IMR-90 (cell line): ENCODE results near the gene NXPH4. TPM values are rescaled to one million over a fixed set of nuclear protein-coding genes. Genes with fewer than 3 reads are reported as not detected.

Source experiments
- ATAC-seq: fragments of 200-7000 bp; cut with Tn5 transposase; 2 replicates; pipeline ENCODE4 v1.9.1; 2020; ENCODE audit warnings: low read depth, mild to moderate bottlenecking, moderate library complexity
- BruUV-seq: library from RNA; stranded (reverse); fragments of 400-500 nt; replicated peaks from 2 replicates; lab custom pipeline; 2021; lab: Mats Ljungman, UMichigan
- CTCF ChIA-PET: fragments of 300-600 bp; formaldehyde crosslinking; extraction: SDS; loops from one replicate; lab custom pipeline; 2021; ENCODE audit warnings: antibody characterized with exemption; lab: Yijun Ruan, JAX
- POLR2A ChIA-PET: fragments of 300-600 bp; sonication (Branson Sonifier 250); formaldehyde crosslinking; loops from one replicate; lab custom pipeline; 2022; ENCODE audit warnings: antibody characterized with exemption; ENCODE audit not compliant: unreplicated experiment; lab: Charles Lee
- DNase-seq: peaks from one replicate; pipeline ENCODE4 v3.0.0; 2013
- H2AFZ ChIP-seq: replicated peaks from 2 replicates; pipeline ENCODE3; 2013; ENCODE audit warnings: low read length, mild to moderate bottlenecking; ENCODE audit not compliant: poor library complexity
- H2AK5ac ChIP-seq: 2 replicates; pipeline ENCODE4 v1.6.1; 2013; ENCODE audit warnings: low read depth, low read length, inconsistent platforms
- H2AK9ac ChIP-seq: replicated peaks from 2 replicates; pipeline ENCODE3; 2013; ENCODE audit warnings: mild to moderate bottlenecking, low read depth, low read length, moderate library complexity; ENCODE audit not compliant: poor library complexity
- H2BK120ac ChIP-seq: 2 replicates; pipeline ENCODE4 v1.6.1; 2013; ENCODE audit warnings: low read depth, low read length, inconsistent platforms
- H2BK15ac ChIP-seq: 3 replicates; pipeline ENCODE4 v1.6.1; 2013; ENCODE audit warnings: low read depth, low read length, inconsistent platforms
- H2BK20ac ChIP-seq: 2 replicates; pipeline ENCODE4 v1.6.1; 2013; ENCODE audit warnings: low read depth, mild to moderate bottlenecking, inconsistent platforms, low read length, moderate library complexity
- H2BK5ac ChIP-seq: 2 replicates; pipeline ENCODE4 v1.6.1; 2013; ENCODE audit warnings: mild to moderate bottlenecking, low read depth, low read length, inconsistent platforms; ENCODE audit not compliant: poor library complexity, severe bottlenecking
- H3K14ac ChIP-seq: replicated peaks from 2 replicates; pipeline ENCODE4 v1.6.1; 2013; ENCODE audit warnings: low read depth, low read length, inconsistent platforms
- H3K18ac ChIP-seq: 2 replicates; pipeline ENCODE4 v1.6.1; 2013; ENCODE audit warnings: low read depth, low read length, control low read depth
- H3K23ac ChIP-seq: 2 replicates; pipeline ENCODE4 v1.6.1; 2013; ENCODE audit warnings: low read depth, low read length, inconsistent platforms
- H3K27ac ChIP-seq: 2 replicates; pipeline ENCODE4 v1.5.1; 2013; ENCODE audit warnings: mild to moderate bottlenecking, control low read depth, low read length; ENCODE audit not compliant: insufficient read depth
- H3K27me3 ChIP-seq: 2 replicates; pipeline ENCODE4 v1.6.1; 2013; ENCODE audit warnings: low read length; ENCODE audit not compliant: control insufficient read depth, insufficient read depth
- H3K36me3 ChIP-seq: 2 replicates; pipeline ENCODE4 v1.6.1; 2013; ENCODE audit warnings: low read length, mixed read lengths; ENCODE audit not compliant: control insufficient read depth, insufficient read depth
- H3K4ac ChIP-seq: 2 replicates; pipeline ENCODE4 v1.6.1; 2013; ENCODE audit warnings: low read depth, low read length, inconsistent platforms
- H3K4me1 ChIP-seq: 2 replicates; pipeline ENCODE4 v1.6.1; 2013; ENCODE audit warnings: low read length, mixed read lengths; ENCODE audit not compliant: control insufficient read depth, insufficient read depth
- H3K4me2 ChIP-seq: 2 replicates; pipeline ENCODE4 v1.6.1; 2013; ENCODE audit warnings: low read depth, mild to moderate bottlenecking, control low read depth, low read length, moderate library complexity
- H3K4me3 ChIP-seq: 2 replicates; pipeline ENCODE4 v1.5.1; 2013; ENCODE audit warnings: low read depth, mild to moderate bottlenecking, control low read depth, low read length, moderate library complexity; ENCODE audit not compliant: insufficient read depth
- H3K56ac ChIP-seq: 2 replicates; pipeline ENCODE4 v1.6.1; 2013; ENCODE audit warnings: low read length, inconsistent platforms; ENCODE audit not compliant: insufficient read depth; ENCODE audit errors: extremely low read depth
- H3K79me1 ChIP-seq, 2 experiments: 2 replicates each; pipeline ENCODE4 v1.6.1; 2013; ENCODE audit warnings: low read length in 2 of 2, inconsistent platforms in 1 of 2, low read depth in 1 of 2
- H3K9ac ChIP-seq: 2 replicates; pipeline ENCODE4 v1.6.1; 2013; ENCODE audit warnings: low read depth, low read length, control low read depth
- H3K9me1 ChIP-seq: 2 replicates; pipeline ENCODE4 v1.6.1; 2013; ENCODE audit warnings: low read length, inconsistent platforms; ENCODE audit not compliant: insufficient read depth
- H3K9me3 ChIP-seq: 2 replicates; pipeline ENCODE4 v1.6.1; 2013; ENCODE audit warnings: low read length; ENCODE audit not compliant: control insufficient read depth, insufficient read depth
- H4K20me1 ChIP-seq: 2 replicates; pipeline ENCODE4 v1.6.1; 2013; ENCODE audit warnings: low read length, inconsistent platforms; ENCODE audit not compliant: insufficient read depth
- H4K5ac ChIP-seq: 2 replicates; pipeline ENCODE4 v1.6.1; 2013; ENCODE audit warnings: mild to moderate bottlenecking, low read depth, low read length, control low read depth
- H4K8ac ChIP-seq, 2 experiments: 2 replicates each; pipeline ENCODE4 v1.6.1; 2013; ENCODE audit warnings: low read depth in 2 of 2, low read length in 2 of 2, control low read depth in 1 of 2, inconsistent platforms in 1 of 2
- H4K91ac ChIP-seq: 2 replicates; pipeline ENCODE4 v1.6.1; 2013; ENCODE audit warnings: low read depth, low read length, inconsistent platforms; ENCODE audit not compliant: insufficient read depth
- BHLHE40 ChIP-seq: fragments of 150-350 bp; IDR thresholded peaks from 2 replicates; pipeline ENCODE4 v1.6.1; 2016; ENCODE audit warnings: mild to moderate bottlenecking, low read depth, low read length
- CEBPB ChIP-seq: IDR thresholded peaks from 2 replicates; pipeline ENCODE4 v1.6.1; 2012; ENCODE audit warnings: low read depth, low read length, improper control_type of control experiment
- CHD1 ChIP-seq: IDR thresholded peaks from 2 replicates; pipeline ENCODE4 v1.6.1; 2012; ENCODE audit warnings: low read depth, low read length, improper control_type of control experiment
- CTCF ChIP-seq: conservative IDR thresholded peaks from 2 replicates; pipeline ENCODE4 v1.5.1; 2012; ENCODE audit warnings: mild to moderate bottlenecking, low read depth, low read length, improper control_type of control experiment
- ELK1 ChIP-seq: fragments of 150-350 bp; IDR thresholded peaks from 2 replicates; pipeline ENCODE4 v1.6.1; 2016; ENCODE audit warnings: low read depth, mild to moderate bottlenecking, low read length, moderate library complexity, borderline replicate concordance
- MAFK ChIP-seq: IDR thresholded peaks from 2 replicates; pipeline ENCODE4 v1.6.1; 2012; ENCODE audit warnings: low read depth, low read length, improper control_type of control experiment
- MAZ ChIP-seq: IDR thresholded peaks from 2 replicates; pipeline ENCODE4 v1.6.1; 2012; ENCODE audit warnings: low read depth, mild to moderate bottlenecking, low read length, improper control_type of control experiment, moderate library complexity, borderline replicate concordance
- MXI1 ChIP-seq: IDR thresholded peaks from 2 replicates; pipeline ENCODE4 v1.6.1; 2012; ENCODE audit warnings: low read depth, mild to moderate bottlenecking, low read length, moderate library complexity, borderline replicate concordance
- POLR2A ChIP-seq: IDR thresholded peaks from 2 replicates; pipeline ENCODE4 v1.6.1; 2012; ENCODE audit warnings: mild to moderate bottlenecking, low read depth, low read length
- RAD21 ChIP-seq: IDR thresholded peaks from 2 replicates; pipeline ENCODE4 v1.6.1; 2012; ENCODE audit warnings: low read length, improper control_type of control experiment
- RFX5 ChIP-seq: IDR thresholded peaks from 2 replicates; pipeline ENCODE4 v1.8.0; 2012; ENCODE audit warnings: low read depth, mild to moderate bottlenecking, low read length, moderate library complexity
- USF2 ChIP-seq: fragments of 150-350 bp; IDR thresholded peaks from 2 replicates; pipeline ENCODE4 v1.6.1; 2017; ENCODE audit warnings: mild to moderate bottlenecking, antibody characterized with exemption, low read length, low read depth
- WGBS, 2 experiments: methylation state at CpG; one replicate each; pipeline versions ENCODE4 v1.1.5 to v1.1.7; 2013; ENCODE audit warnings: missing lambda C conversion rate in 2 of 2; ENCODE audit not compliant: insufficient read length in 1 of 2; ENCODE audit errors: extremely low coverage in 2 of 2; 5-methylcytosine and 5-hydroxymethylcytosine counted together
- dilution Hi-C: fragments of 300-500 bp; cut with HindIII; formaldehyde crosslinking; loops from one replicate; pipeline ENCODE4 v1.14.3; 2018; ENCODE audit warnings: low sequenced_read_pairs; ENCODE audit not compliant: unreplicated experiment
- in situ Hi-C: fragments of 300-500 bp; cut with MboI; formaldehyde crosslinking; loops from 3 replicates; pipeline ENCODE4 v1.14.3; 2019; ENCODE audit warnings: low sequenced_read_pairs, inconsistent platforms, mixed read lengths
- intact Hi-C: fragments of 100-400 bp; cut with micrococcal nuclease; formaldehyde crosslinking; loops from 2 replicates; pipeline ENCODE4 v1.10.0; 2022
- polyA plus RNA-seq, 3 experiments: library from polyadenylated mRNA; depleted of rRNA; stranded (reverse); fragments of >200 nt; gene quantifications; 2 replicates each; pipeline ENCODE4 v1.2.3, GENCODE V29; 2012; ENCODE audit warnings: low replicate concordance in 1 of 3
- total RNA-seq: library from RNA; depleted of rRNA; stranded (reverse); fragments of >200 nt; gene quantifications from 2 replicates; pipeline ENCODE4 v1.2.3, GENCODE V29; 2012

The NXPH4 gene
- total and polyA plus RNA-seq, 2 of the 4 experiments (the other 2 are of a cell fraction): 0.36 to 3.8 TPM

- intact Hi-C loops (no loop called here), in situ Hi-C loops (no loop called here), dilution Hi-C loops (no loop called here)
- H4K91ac ChIP-seq: peak within 1 kb of the TSS; percentile 100
- H3K4me3 ChIP-seq: peak within 1 kb of the TSS; percentile 59
- TF ChIP-seq RFX5: no peak
- no peak; the same call in 1 of the 2 replicates for TF ChIP-seq CTCF
- peak; percentile 94 for TF ChIP-seq POLR2A
- no peak for TF ChIP-seq MAZ
- TF ChIP-seq RAD21: no peak
- peak; percentile 72 for TF ChIP-seq BHLHE40
- TF ChIP-seq ELK1: no peak
- no peak for TF ChIP-seq MAFK
- no peak; the same call in 1 of the 2 replicates for TF ChIP-seq CHD1
- TF ChIP-seq USF2: peak; percentile 90
- peak; percentile 99 for TF ChIP-seq CEBPB
- peak; percentile 91 for TF ChIP-seq MXI1
- peak within 1 kb of the TSS; percentile 99 for H3K23ac ChIP-seq
- H3K9me1 ChIP-seq: peaks cover 20% of the 10 kb centered on the region
- H4K5ac ChIP-seq: peak within 1 kb of the TSS; percentile 84
- peaks cover 33% of the 10 kb centered on the region for H4K20me1 ChIP-seq
- peak within 1 kb of the TSS; percentile 96 for H2BK120ac ChIP-seq
- H2BK5ac ChIP-seq: peak within 1 kb of the TSS; percentile 88
- H2AK9ac ChIP-seq: peak within 1 kb of the TSS; percentile 100
- H3K18ac ChIP-seq: peak within 1 kb of the TSS; percentile 80
- peaks cover 40% of the 10 kb centered on the region for H3K36me3 ChIP-seq
- H3K4me2 ChIP-seq: peak within 1 kb of the TSS; percentile 91
- peaks cover 16% of the 10 kb centered on the region for H3K4me1 ChIP-seq
- no peaks in the 10 kb centered on the region for H3K9me3 ChIP-seq
- DNase-seq (peak; percentile 95), ATAC-seq (peak; percentile 71)
- H3K9ac ChIP-seq: peak within 1 kb of the TSS; percentile 98
- BruUV-seq: no TSS peak
- H2BK20ac ChIP-seq: peak within 1 kb of the TSS; percentile 76
- 0% methylated on average over 13 of the region's 42 CpGs; no CpG with 5 or more reads in 1 of the 2 experiments for WGBS, 2 experiments
- peak within 1 kb of the TSS; percentile 95 to 99 for H4K8ac ChIP-seq
- CTCF ChIA-PET: interaction anchor here (0.8 to 5.3 kb wide), 3 partner anchors 12 to 118 kb away, joined by 3 to 47 read pairs (median 14); no protein-coding TSS in a partner anchor
- peak within 1 kb of the TSS; percentile 100 for H3K14ac ChIP-seq
- peak within 1 kb of the TSS; percentile 100 for H3K56ac ChIP-seq
- POLR2A ChIA-PET: interaction anchor here (0.5 to 1.8 kb wide), 6 partner anchors 9 to 48 kb away, joined by 3 to 7 read pairs (median 4); no protein-coding TSS in a partner anchor
- peaks cover 29 to 53% of the 10 kb centered on the region in 2 experiments for H3K79me1 ChIP-seq
- H3K4ac ChIP-seq: peak within 1 kb of the TSS; percentile 100
- H2AFZ ChIP-seq: peak within 1 kb of the TSS; percentile 89
- H3K27ac ChIP-seq: peak within 1 kb of the TSS; percentile 94
- H3K27me3 ChIP-seq: peaks cover 3% of the 10 kb centered on the region; the same call in 1 of the 2 replicates
- H2AK5ac ChIP-seq: peak within 1 kb of the TSS; percentile 98
- peak within 1 kb of the TSS; percentile 77; the same call in 2 of the 3 replicates for H2BK15ac ChIP-seq
Measured at GRCh38 chr12:57229634-57230380, 13.2 kb downstream of the NXPH4 start, which contains the start of gene SHMT2. Gene SHMT2, plus strand, starts transcription at chr12:57229711. Its CDS starts 68 bp downstream, at chr12:57229779.
